Adrenal gland (tissue), 12 donors: Measurements from ENCODE around the gene ZNF473. TPM values are rescaled to one million over a fixed set of nuclear protein-coding genes. Genes with fewer than 3 reads are reported as not detected.

Experiments
- DNase-seq, 7 donors: peaks; one replicate each; pipeline ENCODE4 v3.0.0-alpha.2; 2019 to 2020
- H3K27ac ChIP-seq, 5 donors: fragments of 200-600 bp; sonication (generic) in 4 of 5; 1 replicate in 3 of 5; 2 replicates in 2 of 5; pipeline versions ENCODE4 v1.5.1 to v1.8.0; 2016 to 2020; ENCODE audit warnings: mild to moderate bottlenecking in 1 of 5
- H3K27me3 ChIP-seq: fragments of 200-600 bp; 2 replicates; pipeline ENCODE4 v1.8.0; 2021
- H3K36me3 ChIP-seq, 2 donors: fragments of 200-600 bp; replicated peaks in 1 of 2; 1 replicate in 1 of 2; 2 replicates in 1 of 2; pipeline versions ENCODE4 v1.5.1 to v1.8.0; 2018 to 2022
- H3K4me1 ChIP-seq, 2 donors: fragments of 200-600 bp; replicated peaks in 1 of 2; 1 replicate in 1 of 2; 2 replicates in 1 of 2; pipeline versions ENCODE4 v1.5.1 to v1.8.0; 2018 to 2021
- H3K4me3 ChIP-seq, 4 donors: fragments of 200-600 bp; sonication (generic) in 3 of 4; one replicate each; pipeline ENCODE4 v1.5.1; 2016 to 2018
- H3K9me3 ChIP-seq, 3 donors: fragments of 200-600 bp; sonication (generic) in 1 of 3; replicated peaks in 1 of 3; 1 replicate in 2 of 3; 2 replicates in 1 of 3; pipeline versions ENCODE4 v1.5.1 to v1.8.0; 2016 to 2021
- POLR2A ChIP-seq, 2 donors: fragments of 450-650 bp; IDR thresholded peaks; one replicate each; pipeline ENCODE4 v1.6.1; 2017; ENCODE audit warnings: antibody characterized with exemption in 2 of 2, mild to moderate bottlenecking in 2 of 2, moderate library complexity in 1 of 2
- WGBS, 4 donors: extraction: QIAGEN DNeasy Blood & Tissue Kit in 2 of 4; methylation state at CpG; one replicate each; pipeline versions ENCODE4 v1.1.5 to v1.1.7; 2013 to 2017; 5-methylcytosine and 5-hydroxymethylcytosine counted together
- intact Hi-C, 2 donors: fragments of 100-400 bp; cut with DNase I; formaldehyde crosslinking; loops; one replicate each; pipeline versions ENCODE4 v1.14.1 to v1.15.0; 2022 to 2023
- polyA plus RNA-seq, 3 donors: library from polyadenylated mRNA; stranded (reverse); fragments of 200-250 nt in 2 of 3; fragments of 350-450 nt in 1 of 3; fragmentation: Illumina TruSeq in 1 of 3; extraction: RNeasy Lipid Tissue Mini Kit (QIAGEN cat#74804) in 1 of 3; gene quantifications; one replicate each; pipeline ENCODE4 v1.2.3, GENCODE V29; 2013 to 2014
- total RNA-seq, 9 donors: library from RNA; depleted of rRNA in 4 of 9; stranded (reverse); fragments of >200 nt in 4 of 9; fragments of 120-200 nt in 1 of 9; fragmentation: NEBNext Ultra II Directional in 1 of 9; extraction: Animal tissue kit (Norgen Biotek cat#: 25700) in 1 of 9; gene quantifications; one replicate each; pipeline versions ENCODE4 v1.1.0 to v1.2.4, GENCODE V29; 2013 to 2023
- TF ChIP-seq, protein P1 (sequence below), 6 experiments: fragments of 450-650 bp in 4 of 6; fragments of 200-600 bp in 2 of 6; sonication (generic) in 1 of 6; IDR thresholded peaks; 1 replicate in 5 of 6; 2 replicates in 1 of 6; pipeline versions ENCODE4 v1.5.1 to v1.8.0; 2016 to 2021; ENCODE audit warnings: antibody characterized with exemption in 6 of 6, mild to moderate bottlenecking in 2 of 6, moderate library complexity in 1 of 6
- donor health status: healthy with polysubstance abuse.
- donor health status: Bipolar disorder and iron deficiency.
- donor health status: DM: yes; HTN: yes; CAD: no.
- donor health status: DM: no; HTN: no; CAD: no.
- donor health status: DM: no; HTN: no; CAD: no.
- donor health status: DM: yes; HTN: yes; CAD: no.

ZNF473 gene
- total and polyA plus RNA-seq, 12 donors = 2.7 to 13.2 (median 9.1) TPM

DNA sequence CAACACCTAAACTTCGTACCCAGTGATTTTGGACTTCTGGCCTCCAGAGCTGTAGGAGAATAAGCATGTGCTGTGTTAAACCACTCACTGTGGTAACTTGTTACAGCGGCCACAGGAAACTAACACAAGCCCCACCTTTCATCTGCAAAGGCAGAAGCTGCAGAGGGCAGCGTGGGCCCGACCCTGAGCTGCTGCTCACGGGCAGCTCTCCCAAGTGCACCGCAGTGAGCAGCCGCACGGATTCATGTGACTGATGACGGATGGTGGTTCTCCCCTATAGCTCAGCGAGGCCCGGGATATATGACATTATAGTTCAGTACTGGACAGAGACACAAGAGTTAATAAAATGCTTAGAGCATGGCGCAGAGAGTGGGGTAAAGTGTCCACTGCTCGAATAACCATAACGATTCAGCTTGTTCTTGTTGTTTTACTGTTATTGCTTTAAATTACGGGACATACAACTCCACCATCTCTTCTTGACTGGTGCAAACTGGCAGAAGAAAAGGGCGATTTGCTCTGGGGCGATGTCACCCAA is 22.5 kb upstream of the ZNF473 start:
- intact Hi-C loops = no loop called here
- Histone ChIP-seq H3K27me3 (no peaks in the 10 kb centered on the region), H3K27ac (peak overlapping the region in 3 of 5 donors; percentile 54 to 77 (median 57)), H3K4me1 (peaks cover 10 to 20% of the 10 kb centered on the region in 2 donors), H3K9me3 (no peaks in the 10 kb centered on the region), H3K36me3 (peaks cover 0 to 82% of the 10 kb centered on the region in 2 donors), H3K4me3 (no peak overlapping the region)
- TF ChIP-seq, protein P1, sequence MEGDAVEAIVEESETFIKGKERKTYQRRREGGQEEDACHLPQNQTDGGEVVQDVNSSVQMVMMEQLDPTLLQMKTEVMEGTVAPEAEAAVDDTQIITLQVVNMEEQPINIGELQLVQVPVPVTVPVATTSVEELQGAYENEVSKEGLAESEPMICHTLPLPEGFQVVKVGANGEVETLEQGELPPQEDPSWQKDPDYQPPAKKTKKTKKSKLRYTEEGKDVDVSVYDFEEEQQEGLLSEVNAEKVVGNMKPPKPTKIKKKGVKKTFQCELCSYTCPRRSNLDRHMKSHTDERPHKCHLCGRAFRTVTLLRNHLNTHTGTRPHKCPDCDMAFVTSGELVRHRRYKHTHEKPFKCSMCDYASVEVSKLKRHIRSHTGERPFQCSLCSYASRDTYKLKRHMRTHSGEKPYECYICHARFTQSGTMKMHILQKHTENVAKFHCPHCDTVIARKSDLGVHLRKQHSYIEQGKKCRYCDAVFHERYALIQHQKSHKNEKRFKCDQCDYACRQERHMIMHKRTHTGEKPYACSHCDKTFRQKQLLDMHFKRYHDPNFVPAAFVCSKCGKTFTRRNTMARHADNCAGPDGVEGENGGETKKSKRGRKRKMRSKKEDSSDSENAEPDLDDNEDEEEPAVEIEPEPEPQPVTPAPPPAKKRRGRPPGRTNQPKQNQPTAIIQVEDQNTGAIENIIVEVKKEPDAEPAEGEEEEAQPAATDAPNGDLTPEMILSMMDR (IDR thresholded peaks at IDR 0.05) = no peak
- no peak for TF ChIP-seq POLR2A (IDR thresholded peaks at IDR 0.05)
- no peak for DNase-seq
- 85 to 90% (median 88%) methylated on average over 8 to 17 of the region's 17 CpGs for WGBS, 4 donors

GRCh38 chr19:50003810-50004419 is 21.9 kb upstream of the ZNF473 start:
- intact Hi-C loops = no loop called here
- TF ChIP-seq, protein P1 (IDR thresholded peaks at IDR 0.05) = no peak
- peak in 1 of 2 donors; percentile 28 for TF ChIP-seq POLR2A (IDR thresholded peaks at IDR 0.05)
- DNase-seq = peak; percentile 57 to 89 (median 87)
- Histone ChIP-seq H3K27ac (peak overlapping the region in 4 of 5 donors; percentile 57 to 77 (median 66)), H3K4me1 (peaks cover 10 to 20% of the 10 kb centered on the region in 2 donors), H3K9me3 (no peaks in the 10 kb centered on the region), H3K27me3 (no peaks in the 10 kb centered on the region), H3K4me3 (no peak overlapping the region), H3K36me3 (peaks cover 0 to 87% of the 10 kb centered on the region in 2 donors)
- WGBS, 4 donors = 59 to 71% (median 70%) methylated on average over 11 of the region's 11 CpGs

DNA sequence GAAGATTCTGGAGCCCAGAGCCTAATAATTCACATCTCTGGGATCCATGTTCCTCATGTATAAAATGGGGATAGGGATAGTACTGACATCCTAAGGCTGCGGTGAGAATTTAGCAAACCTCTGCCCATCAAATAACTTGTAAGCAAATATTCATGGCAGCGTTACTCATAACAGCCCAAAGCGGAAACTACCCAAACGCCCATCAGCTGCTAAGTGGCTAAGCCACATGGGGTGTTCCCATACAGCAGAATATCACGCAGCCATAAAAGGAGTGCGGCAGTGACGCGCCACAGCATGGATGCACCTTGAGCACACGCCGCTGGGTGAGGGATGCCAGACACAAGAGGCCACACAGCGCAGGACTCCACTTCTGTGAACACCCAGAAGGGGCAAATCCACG is 20.4 kb upstream of the ZNF473 start:
- H3K27me3 ChIP-seq = no peaks in the 10 kb centered on the region
- intact Hi-C loops = no loop called here
- WGBS, 4 donors = 89 to 98% (median 96%) methylated on average over 12 of the region's 12 CpGs
- H3K4me3 ChIP-seq = no peak overlapping the region
- H3K36me3 ChIP-seq = peaks cover 0 to 85% of the 10 kb centered on the region in 2 donors
- no peak for DNase-seq
- no peaks in the 10 kb centered on the region for H3K9me3 ChIP-seq
- no peak overlapping the region for H3K27ac ChIP-seq
- TF ChIP-seq POLR2A (IDR thresholded peaks at IDR 0.05) = no peak
- TF ChIP-seq, protein P1 (IDR thresholded peaks at IDR 0.05) = no peak
- H3K4me1 ChIP-seq = peaks cover 10 to 20% of the 10 kb centered on the region in 2 donors

GRCh38 chr19:50007170-50007569 is 18.6 kb upstream of the ZNF473 start:
- no peak overlapping the region for H3K4me3 ChIP-seq
- no peak for DNase-seq
- TF ChIP-seq POLR2A (IDR thresholded peaks at IDR 0.05) = no peak
- TF ChIP-seq, protein P1 (IDR thresholded peaks at IDR 0.05) = no peak
- 92 to 98% (median 95%) methylated on average over 4 to 10 of the region's 10 CpGs for WGBS, 4 donors
- no peaks in the 10 kb centered on the region for H3K27me3 ChIP-seq
- no peaks in the 10 kb centered on the region for H3K9me3 ChIP-seq
- H3K27ac ChIP-seq = no peak overlapping the region
- H3K36me3 ChIP-seq = peaks cover 0 to 71% of the 10 kb centered on the region in 2 donors
- intact Hi-C loops = no loop called here
- peaks cover 10 to 11% of the 10 kb centered on the region in 2 donors for H3K4me1 ChIP-seq
